DMS153 treated with DMSO at 0.1 percent for 48 hours (cell line): ENCODE data around the gene CAMK1D.

ENCODE experiments used
- DNase-seq: peaks from one replicate; lab custom pipeline; 2025; ENCODE audit not compliant: unreplicated experiment; lab: John Stamatoyannopoulos, UW

Gene CAMK1D

DNA sequence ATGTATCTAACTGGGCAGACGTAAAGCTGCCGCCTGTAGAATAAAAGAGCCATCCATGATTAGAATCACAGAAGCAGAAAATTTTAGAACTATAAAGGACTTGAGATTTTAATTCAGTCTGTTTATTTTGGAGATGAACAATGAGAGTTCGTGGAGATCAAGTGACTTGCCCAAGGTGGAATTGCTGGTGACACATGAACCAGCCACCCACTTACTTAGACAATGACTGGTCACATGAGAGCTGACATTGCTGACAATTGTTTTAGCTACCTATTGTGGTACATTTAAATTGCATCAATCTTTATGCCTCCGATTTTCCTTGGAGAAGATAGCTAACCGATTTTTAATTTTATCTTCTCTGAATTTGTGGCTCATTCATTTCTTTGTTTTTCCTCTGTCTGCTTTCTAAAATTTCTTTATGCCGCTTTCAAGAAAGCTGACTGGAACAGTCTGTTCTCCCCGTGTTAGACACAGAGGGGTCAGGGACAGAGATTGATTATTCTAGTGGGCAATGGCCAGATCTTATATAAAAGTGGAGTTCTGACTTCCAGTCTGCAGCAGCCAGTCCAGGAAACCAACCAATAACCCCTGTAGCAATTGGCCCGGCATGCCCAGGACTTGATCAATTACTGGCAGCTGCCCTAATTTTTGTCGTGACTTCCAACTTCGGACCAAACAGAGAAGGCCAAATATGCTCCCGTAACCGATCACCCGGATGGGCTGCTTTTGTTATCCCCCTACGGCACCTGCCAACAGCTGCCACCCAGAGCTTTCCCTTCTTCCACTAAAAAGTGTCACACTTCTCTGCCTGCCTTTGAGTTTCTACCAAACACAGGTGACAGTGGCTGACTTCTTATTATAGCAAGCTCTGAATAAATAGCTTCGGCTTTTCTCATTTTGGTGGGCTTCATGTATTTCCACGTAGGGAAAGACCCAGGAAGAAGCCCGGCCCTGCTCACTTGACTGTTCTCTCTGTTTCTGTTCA, 241.6 kb downstream of the CAMK1D start:
- no peak for DNase-seq

DNA sequence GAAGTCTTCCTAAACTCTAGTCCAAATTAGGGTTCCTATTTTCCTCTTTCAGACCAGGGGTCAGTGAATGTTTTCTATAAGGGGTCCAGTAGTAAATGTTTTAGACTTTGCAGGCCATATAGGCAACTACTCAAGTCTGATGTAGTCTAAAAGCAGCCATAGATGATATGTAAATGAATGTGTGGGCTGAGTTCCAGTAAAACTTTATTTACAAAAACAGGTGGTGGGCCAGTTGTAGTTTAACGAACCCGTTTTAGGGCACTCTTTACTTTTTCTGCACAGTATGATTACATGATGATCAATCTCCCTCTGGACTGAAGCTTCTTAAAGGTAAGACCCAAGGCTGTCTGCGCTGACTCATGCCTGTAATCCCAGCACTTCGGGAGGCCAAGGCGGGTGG, 243.6 kb downstream of the CAMK1D start:
- no peak for DNase-seq

DNA sequence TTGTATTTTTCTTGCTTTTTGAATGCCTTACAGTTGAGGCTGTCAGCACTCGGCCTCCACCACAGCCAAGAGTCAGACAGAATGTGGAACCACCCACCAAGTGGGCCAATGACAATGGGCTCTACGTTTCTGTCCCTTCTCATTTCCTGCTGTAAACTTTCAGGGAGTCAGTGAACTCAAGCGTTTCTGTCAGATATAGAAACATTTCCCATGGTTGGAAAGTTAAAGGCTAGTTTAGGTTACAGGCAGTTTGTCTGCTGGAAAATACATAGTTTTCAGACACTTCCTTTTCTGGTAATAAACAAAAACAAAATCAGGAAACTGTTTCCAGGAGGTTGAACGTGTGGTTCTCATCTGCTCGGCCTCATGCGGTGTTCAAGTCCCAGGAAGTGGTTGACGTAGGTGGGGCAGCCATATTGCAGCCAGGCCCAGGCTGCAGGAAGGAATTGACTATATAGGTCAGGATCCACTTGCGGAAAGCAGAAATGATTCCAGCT, 245.1 kb downstream of the CAMK1D start:
- no peak for DNase-seq

DNA sequence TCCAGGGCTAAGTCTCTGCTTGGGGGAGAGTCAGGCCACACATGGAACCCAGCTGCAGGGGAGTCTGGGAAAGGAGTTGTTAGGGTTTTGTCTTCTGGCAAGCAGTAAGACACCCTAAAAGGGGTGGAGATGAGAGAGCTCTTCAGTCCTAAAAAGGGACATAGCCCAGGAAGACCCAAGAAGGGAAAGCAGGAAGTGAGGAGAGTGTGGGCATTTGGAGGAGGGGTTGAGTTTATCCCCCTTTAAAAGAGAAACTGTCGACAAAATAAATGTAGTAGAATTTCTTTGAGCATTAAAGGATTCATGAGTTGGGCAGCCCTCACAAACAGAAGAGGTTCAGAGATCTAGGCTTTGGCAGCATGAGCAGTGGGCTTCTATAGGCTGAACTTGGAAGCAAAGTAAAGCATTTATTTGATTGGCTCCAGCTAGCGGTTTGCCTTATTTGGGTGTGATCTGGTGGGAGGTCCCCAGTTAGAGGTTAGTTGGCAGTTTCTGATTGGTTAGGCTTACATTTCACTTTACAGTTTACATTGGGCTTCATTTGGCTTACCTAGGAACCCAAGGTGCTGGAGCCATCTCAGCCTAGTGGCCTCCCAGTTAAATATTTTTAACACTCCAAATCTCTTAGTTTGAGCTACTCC, 246.7 kb downstream of the CAMK1D start:
- no peak for DNase-seq

DNA sequence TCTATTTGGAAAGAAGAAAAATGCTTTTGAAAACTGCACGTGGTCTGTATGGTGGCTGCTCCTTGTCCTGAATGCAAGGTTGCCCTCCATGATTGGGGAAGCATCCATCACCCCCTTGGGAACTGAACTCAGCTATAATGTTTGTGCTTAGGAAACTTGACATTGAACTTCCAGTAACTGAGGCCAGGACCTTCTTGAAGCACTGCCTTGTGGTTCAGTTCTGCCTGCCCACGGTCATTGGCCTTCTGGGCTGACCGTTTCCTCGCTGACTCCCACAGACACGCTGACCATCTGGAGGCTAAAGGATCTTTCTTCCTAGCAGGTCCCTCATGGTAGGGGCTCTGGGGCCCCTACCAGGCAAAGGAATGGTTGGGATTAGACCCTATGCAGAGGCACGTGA, 247.8 kb downstream of the CAMK1D start:
- DNase-seq, result no peak

DNA sequence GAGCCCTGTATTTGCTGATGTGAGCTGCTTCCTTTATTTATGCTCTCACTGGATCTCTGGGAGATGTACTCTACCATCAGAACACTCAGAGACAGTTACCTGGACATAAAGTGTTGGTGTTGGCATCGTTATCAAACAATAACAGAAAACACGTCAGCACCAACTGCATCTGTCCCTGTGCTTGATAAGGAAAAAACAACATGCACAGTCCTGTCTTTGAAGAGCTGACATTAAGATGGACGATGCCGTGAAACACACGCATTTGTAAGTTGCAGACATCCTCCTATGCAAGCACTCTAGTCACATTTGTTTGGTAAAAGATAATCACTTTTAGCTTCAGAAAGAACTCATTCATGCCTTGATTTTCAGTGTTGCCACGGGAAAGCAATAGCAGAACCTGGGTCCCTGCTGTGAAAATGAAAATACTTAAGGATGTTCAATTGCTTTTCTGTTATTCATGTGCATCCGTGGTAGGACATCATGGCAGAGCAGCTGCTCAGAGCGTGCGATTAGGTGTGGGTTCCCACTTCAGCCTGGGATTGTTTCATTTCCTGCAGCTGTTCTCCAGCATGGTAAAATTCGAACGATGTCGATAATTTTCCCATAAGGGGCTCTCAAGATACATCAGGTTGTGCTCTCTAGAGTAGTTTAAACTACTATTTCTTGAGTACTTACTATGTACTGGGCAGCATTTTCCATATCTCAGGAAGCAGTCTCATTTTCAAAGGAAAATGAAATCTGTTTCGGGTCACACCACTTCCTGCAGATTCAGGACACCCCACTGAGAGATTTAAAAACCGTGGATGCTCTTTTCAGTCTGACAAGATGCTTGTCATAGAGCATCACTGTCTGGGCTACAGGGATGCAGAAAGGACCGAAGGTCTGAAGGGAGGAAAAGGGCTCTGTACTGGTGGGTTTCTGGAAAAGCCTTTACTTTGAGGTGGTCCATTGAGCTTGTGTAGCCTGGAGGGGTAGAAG, 248.7 kb downstream of the CAMK1D start:
- DNase-seq, result no peak

DNA sequence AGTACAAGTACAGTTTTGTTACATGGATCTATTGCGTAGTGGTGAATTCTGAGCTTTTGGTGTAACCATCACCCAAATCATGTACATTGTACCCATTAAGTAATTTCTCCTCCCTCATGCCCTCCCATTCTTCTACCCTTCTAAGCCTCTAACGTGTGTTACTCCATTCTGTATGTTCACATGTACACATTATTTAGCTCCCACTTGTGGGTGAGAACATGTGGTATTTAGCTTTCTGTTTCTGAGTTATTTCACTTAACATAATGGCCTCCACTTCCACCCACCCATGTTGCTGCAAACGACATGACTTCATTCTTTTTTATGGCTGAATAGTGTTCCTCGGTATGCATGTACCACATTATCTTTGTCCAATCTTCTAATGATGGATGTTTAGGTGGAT, 251.3 kb downstream of the CAMK1D start:
- DNase-seq, result no peak

DNA sequence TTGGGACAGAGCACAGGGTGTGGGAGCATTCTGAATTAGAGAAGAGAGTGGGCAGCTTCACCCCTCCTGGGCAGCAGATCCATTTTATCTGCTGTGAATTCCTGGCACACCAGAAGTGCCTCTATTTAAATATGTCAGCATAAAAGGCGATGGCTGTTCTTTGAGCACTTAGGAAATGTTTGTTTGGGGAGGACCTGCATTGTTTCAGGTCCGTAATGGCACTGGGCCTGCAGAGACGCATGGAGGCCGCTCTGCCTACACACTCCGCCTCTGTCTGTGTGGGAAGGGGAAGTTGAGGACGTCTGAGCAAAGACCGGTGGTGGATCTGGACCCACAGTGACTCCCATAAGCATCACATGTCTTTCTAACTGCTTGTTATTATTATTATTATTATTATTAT, 253.2 kb downstream of the CAMK1D start:
- peak; percentile 11 for DNase-seq

DNA sequence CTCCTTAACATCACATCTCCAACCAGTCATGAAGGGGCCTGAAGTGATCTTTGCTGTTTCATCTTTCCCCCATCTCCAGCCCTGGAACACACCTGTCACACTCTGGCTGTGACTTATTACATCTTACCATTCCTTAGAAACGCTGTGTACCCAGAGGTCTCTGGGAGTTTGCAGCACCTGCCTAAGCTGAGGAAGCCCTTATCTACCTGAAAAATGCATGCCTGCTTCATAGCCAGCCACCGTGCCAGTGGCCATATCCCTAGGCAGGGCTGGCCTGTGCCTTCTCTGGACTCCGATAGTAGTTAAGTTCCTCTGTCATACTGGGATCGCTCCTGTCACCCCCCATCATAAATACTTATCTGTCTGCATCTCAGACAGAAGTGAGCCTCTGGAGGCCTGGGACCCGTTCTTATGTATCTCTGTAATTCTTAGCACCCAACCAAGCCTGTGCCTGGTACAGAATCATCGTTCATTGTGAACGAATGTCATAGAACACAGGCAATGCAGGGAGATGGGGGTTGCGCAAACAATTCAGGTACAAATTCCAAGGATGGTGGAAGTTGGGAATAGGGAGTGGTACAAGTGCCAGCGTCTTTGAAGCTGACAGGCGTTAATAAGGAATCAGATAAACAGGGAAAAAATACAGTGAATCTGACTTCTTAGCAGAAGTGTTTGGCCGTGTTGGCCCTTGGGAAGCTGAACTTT, 254.6 kb downstream of the CAMK1D start:
- DNase-seq, result no peak

DNA sequence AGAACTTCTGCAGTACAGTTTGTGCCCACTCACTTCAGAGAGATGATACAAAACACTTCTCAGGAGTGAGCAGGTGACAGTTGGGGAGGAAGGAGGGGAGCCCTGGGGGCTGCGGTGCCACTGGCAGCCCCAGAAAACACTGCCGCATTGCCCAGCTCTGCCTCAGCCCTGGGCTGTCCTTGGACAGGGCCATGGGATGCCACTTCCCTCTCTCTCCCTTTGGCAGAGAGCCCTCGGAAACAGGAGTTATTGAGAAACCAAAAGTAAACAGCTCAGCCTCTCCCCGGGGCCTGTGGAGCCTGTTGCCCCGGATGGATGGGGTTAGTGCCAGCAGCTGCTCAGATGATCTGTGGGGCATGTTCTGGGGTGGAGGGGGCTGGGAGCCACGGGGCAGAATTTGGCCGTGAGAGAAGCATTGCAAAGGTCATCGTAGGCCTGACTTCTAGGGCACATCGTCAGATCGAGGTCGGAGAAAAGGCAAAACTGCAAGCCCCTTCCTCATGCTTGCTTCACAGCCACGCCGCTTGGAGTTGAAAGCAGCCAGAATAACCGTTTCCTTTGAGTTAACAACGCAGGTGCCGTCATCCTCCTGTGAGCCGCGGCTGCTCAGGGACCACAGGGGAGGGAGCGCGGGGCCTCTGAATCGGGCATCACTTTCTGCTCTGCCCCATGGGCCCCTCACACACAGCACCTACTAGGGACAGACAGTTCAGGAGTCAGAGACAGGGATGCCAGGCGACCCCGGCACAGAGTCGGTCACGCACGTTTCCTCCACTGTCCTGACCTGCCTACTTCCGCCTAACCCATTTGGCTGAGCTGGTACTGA, 256.4 kb downstream of the CAMK1D start:
- peak; percentile 69 for DNase-seq

DNA sequence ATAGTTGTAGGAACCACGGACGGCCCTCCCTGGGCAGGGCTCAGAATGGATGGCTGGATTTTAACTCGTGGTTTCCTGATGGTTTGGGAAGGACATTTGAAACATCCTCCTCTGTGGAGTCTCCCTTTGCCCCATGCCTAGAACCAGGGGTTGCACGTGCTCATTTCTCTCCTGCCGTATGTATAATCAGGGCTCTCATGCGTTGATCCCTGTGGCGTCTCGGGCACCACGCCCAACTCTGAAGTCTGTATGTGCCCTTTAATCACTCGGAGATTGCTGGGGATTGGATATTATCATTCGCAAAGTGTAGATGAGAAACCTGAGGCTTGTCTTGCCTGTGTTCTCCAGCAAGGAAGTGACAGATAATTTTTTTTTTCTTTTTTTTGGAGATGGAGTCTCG, 257.1 kb downstream of the CAMK1D start:
- no peak for DNase-seq

DNA sequence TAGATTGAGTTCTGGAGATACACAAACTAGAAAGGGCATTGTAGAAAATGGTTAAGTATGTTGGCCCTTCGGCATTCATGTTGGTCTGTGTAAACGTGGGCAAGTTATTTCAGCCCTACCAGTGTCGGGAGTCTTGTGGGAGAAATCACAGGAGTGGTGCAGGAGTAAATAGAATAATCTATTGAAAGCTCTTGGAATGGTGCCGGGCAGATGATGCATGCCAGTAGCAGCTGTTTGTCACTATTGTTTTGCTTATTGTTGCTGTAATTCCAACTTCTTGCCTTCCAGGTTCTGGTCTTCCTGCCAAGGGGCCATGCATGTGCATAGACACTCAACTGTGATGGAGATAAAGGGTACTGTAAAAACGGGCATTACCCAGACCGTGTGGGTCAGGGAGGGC, 259.4 kb downstream of the CAMK1D start:
- no peak for DNase-seq

DNA sequence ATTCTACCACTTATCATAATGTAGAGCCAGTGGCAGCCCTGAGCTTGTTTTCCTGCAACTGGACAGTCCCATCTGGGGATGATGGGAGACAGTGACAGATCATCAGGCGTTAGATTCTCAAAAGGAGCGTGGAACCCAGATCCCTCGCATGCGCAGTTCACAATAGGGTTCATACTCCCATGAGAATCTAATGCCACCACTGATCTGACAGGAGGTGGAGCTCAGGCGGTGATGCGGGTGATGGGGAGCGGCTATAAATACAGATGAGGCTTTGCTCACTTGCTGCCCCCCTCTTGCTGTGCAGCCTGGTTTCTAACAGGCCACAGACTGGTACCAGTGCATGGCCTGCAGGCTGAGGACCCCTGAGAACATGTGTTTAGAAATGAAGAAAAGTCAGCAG, 260.1 kb downstream of the CAMK1D start:
- DNase-seq, result no peak

DNA sequence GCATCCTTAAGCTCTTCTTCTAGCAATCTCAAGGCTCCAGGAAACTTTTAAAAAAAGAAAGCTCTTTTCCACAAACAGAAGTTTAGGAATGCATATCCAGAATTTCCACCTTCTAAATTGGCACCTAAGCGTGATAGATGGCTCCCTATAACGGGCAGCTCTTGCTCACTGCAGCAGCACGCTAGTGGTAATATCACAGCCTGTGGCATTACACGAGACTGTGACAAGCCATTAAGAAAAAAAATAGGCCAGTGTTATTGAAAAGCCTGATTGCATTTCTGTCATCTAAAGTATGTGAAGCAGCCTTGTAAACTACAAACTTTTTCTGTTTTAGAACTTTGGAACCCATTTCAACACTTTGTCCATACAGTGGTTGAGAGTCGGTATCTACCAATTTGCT, 263.8 kb downstream of the CAMK1D start:
- no peak for DNase-seq

DNA sequence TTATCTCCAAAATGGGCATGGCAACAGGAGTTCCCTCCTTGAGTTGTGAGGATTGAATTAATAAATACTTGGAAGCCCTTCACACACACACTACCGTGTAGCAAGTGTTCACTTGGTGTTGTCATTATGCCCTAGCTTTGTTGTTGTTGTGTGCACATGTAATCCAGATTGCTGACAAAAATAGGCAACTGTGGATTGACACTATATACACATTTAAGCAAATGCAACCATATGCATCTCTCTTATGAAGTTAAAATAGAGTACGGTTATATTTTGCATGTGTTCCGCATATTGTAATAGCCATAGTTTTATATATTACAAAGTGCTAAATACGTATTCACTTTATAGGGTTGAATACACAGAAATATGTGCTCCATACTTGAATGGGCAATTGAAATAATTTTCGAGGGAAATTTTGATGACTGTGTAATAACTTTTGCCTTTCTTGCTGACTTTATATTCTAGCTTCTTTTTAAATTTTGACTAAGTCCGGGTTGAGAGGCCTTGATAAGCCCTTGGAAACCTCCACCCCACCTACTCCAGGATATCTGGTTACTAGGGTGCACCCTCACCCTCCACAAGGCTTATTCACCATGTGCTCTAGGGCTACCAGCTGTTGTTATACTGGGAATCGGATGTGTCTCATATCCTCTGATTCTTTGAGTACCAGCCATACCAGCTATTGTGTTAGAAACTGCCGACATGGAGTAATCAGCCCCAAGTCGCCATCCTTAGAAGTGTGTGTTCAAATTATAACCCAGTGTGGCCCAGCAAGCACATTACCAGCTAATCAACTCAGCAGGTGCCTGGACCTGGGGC, 265.0 kb downstream of the CAMK1D start:
- no peak for DNase-seq

DNA sequence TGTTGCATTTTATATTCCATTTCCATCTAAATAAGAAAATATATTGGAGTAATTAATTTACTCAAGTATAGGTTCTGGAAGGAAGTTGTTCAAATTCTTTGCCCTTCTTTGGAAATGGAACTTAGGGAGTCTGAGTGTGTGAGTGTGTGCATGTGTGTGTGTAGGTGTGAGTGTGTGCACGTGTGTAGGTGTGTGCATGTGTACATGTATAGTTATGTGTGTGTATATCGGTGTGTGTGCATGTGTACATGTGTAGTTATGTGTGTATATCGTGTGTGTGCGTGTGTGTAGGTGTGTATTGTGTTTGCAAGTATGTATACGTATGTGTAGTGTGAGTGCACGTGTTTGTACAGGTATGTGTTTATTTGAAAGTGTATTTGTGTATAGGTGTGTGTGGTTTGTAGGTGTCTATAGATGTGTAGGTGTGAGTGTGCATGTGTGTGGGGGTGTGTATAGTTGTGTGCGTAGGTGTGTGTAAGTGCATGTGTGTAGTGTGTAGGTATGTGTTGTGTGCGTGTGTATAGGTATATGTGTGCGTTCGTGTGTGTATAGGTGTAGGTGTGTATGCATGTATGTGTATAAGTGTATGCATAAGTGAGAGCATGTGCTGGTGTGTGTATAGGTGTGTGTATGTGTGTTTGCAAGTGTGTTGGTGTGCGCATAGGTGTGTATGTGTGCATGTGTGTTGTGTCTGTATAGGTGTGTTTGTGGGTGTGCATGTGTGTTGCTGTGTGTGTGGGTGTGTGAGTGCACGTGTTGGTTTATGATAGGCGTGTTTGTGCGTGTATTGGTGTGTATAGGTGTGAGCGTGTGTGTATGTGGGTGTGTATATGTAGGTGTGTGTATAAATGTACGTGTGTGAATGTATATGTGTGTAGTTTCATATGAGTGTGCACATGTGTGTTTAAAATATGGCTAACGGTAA, 266.2 kb downstream of the CAMK1D start:
- DNase-seq, result no peak
